GM18907 (cell line): ENCODE measurements around the gene TSPY10.
"Not testable (repeated sequence)": the region's sequence is repeated elsewhere in the genome, so short reads cannot be mapped to it uniquely, and the experiment has no call there.

Experiments used
- ATAC-seq: cut with Tn5 transposase; IDR thresholded peaks from one replicate; pipeline ENCODE4 v1.9.1; 2021; ENCODE audit warnings: mild to moderate bottlenecking, moderate library complexity; ENCODE audit not compliant: unreplicated experiment

The TSPY10 gene, protein sequence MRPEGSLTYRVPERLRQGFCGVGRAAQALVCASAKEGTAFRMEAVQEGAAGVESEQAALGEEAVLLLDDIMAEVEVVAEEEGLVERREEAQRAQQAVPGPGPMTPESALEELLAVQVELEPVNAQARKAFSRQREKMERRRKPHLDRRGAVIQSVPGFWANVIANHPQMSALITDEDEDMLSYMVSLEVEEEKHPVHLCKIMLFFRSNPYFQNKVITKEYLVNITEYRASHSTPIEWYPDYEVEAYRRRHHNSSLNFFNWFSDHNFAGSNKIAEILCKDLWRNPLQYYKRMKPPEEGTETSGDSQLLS

DNA sequence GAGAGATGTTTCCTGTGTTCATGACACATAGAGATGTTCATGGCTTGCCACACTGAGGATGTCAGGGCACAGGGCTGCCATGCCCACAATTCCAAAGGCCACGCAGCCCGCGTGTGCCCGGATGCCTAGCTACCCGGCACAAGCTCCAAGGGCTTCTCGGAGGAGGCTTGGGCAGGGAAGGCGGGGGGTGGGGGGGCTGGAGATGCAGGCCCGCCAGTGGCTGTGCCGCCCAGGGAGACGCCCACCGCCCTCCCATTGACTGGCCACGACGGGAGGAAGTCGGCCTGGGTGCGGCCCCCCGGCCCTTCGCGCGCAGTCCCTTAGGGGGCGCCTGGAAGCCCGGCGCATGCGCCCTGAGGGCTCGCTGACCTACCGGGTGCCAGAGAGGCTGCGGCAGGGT lies at the start of gene TSPY10:
Gene TSPY10 (plus strand): TSS at position 301 of the 400 bp plus-strand sequence. CDS start 46 bp downstream, at position 347.
- not testable (repeated sequence) for ATAC-seq

DNA sequence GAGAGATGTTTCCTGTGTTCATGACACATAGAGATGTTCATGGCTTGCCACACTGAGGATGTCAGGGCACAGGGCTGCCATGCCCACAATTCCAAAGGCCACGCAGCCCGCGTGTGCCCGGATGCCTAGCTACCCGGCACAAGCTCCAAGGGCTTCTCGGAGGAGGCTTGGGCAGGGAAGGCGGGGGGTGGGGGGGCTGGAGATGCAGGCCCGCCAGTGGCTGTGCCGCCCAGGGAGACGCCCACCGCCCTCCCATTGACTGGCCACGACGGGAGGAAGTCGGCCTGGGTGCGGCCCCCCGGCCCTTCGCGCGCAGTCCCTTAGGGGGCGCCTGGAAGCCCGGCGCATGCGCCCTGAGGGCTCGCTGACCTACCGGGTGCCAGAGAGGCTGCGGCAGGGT lies 40.7 kb upstream of the TSPY10 start, which contains the start of gene TSPY9:
Gene TSPY9 (plus strand): TSS at position 301 of the 400 bp plus-strand sequence. CDS start 46 bp downstream, at position 347.
- not testable (repeated sequence) for ATAC-seq

DNA sequence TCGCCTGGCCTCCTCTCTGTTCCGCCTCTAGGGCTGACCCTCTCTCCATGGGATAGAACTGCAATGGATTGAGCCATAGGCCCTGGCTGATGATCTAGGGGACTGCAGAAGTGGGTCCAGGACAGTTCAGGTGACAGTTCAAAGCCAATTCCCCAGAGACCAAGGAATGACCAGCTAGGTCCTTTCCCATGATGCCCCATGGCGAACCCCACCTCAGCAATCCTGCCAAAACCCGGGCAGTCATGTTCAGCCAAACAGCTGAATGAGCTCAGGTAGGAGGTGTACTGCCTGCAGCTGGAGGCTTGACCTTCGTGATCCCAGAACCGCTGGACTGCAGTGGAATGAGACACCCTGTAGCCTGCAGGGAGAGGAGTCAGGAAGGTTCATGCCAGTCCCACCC lies 23.3 kb upstream of the TSPY10 start:
- not testable (repeated sequence) for ATAC-seq

- not testable (repeated sequence) for ATAC-seq
These were observed 11.4 kb upstream of the TSPY10 start for GRCh38 chrY:9516287-9516686.
